ENCODE measurements around the gene CAPN5. TPM values are rescaled to one million over a fixed set of nuclear protein-coding genes. Genes with fewer than 3 reads are reported as not detected.
A peak's percentile ranks its signal among the peaks of the same experiment; 100 is the strongest.

CAPN5 gene
- total and polyA plus RNA-seq, 10 of the 15 experiments (the other 5 are each of a cell fraction or from before 2014, with no cell fraction given) = 0.02 to 0.33 (median 0.07) TPM; not detected in 3

- Histone ChIP-seq H3K4me3 (no peak overlapping the region), H3K9me3 (replicated peaks; ENCODE audit: control insufficient read depth, insufficient read depth, low read length) (no peaks in the 10 kb centered on the region), H3K4me2 (ENCODE audit: control insufficient read depth, insufficient read depth) (peak overlapping the region; percentile 17; the same call in 1 of the 2 replicates), H3K4me1 (ENCODE audit: control insufficient read depth, insufficient read depth, low read length) (no peaks in the 10 kb centered on the region; the same call in 1 of the 2 replicates), H4K20me1 (ENCODE audit: control insufficient read depth, insufficient read depth) (no peaks in the 10 kb centered on the region), H3K79me2 (ENCODE audit: control insufficient read depth, insufficient read depth, low read length) (no peaks in the 10 kb centered on the region), H3K27me3 (replicated peaks in 1 of 2; ENCODE audit: control insufficient read depth in 2 of 2, insufficient read depth in 2 of 2, low read length in 1 of 2) (no peaks in the 10 kb centered on the region; a peak in 2 of 4 replicates), H3K27ac (ENCODE audit: control insufficient read depth, insufficient read depth) (no peak overlapping the region), H2AFZ (ENCODE audit: control insufficient read depth, low read depth, low read length) (no peak overlapping the region; the same call in 1 of the 2 replicates), H3K36me3 (ENCODE audit: control insufficient read depth in 2 of 2, insufficient read depth in 2 of 2, low read length in 1 of 2) (no peaks in the 10 kb centered on the region), H3K9ac (ENCODE audit: control insufficient read depth, insufficient read depth, low read length) (no peak overlapping the region)
- intact Hi-C loops (cut with micrococcal nuclease; ENCODE audit: unreplicated experiment) (loop anchor here (5.0 to 10.0 kb wide), 2 partner anchors 141 to 311 kb away; no protein-coding TSS in a partner anchor), in situ Hi-C loops (cut with MboI) (loop anchor here (5.0 kb wide), 1 partner anchor 46 kb away; no protein-coding TSS in a partner anchor)
- no peak for FAIRE-seq
- ChIA-PET CTCF (interaction anchor here (1.1 to 2.4 kb wide), 5 partner anchors 12 to 128 kb away, joined by 3 to 32 read pairs (median 9); partner anchors contain the start of gene B3GNT6), RAD21 (ENCODE audit: unreplicated experiment) (interaction anchor here (2.2 kb wide), 1 partner anchor 126 kb away, joined by 8 read pairs; no protein-coding TSS in a partner anchor), SMC1A (ENCODE audit: uncharacterized antibody, unreplicated experiment) (interaction anchor here (0.8 kb wide), 1 partner anchor 126 kb away, joined by 3 read pairs; no protein-coding TSS in a partner anchor), POLR2A (no interaction called here)
- peak; percentile 79 for ATAC-seq
- no peak for DNase-seq (ENCODE audit: low read depth, low spot score)
- no TSS peak for BruUV-seq (replicated peaks)
- 10% methylated on average over 39 of the region's 39 CpGs for WGBS (ENCODE audit: insufficient coverage, insufficient replicate concordance, low lambda C conversion rate, missing lambda C conversion rate)
- TF ChIP-seq PML (IDR thresholded peaks at IDR 0.05; ENCODE audit: low read length) = no peak
- TF ChIP-seq E2F8 (IDR thresholded peaks at IDR 0.05; ENCODE audit: low read depth, partially characterized antibody) = no peak
- TF ChIP-seq SMC3 (IDR thresholded peaks at IDR 0.05; ENCODE audit: borderline replicate concordance, low read length) = peak; percentile 33; the same call in 1 of the 2 replicates
- TF ChIP-seq RAD21 (IDR thresholded peaks at IDR 0.05; ENCODE audit: insufficient read depth, low read depth, low read length) = peak; percentile 37; the same call in 1 of the 2 replicates
- TF ChIP-seq TCF12 (IDR thresholded peaks at IDR 0.05; ENCODE audit: low read depth, low read length) = 0 out of 2 replicates have a peak, but pooled peaks have one; percentile 27
- no peak for TF ChIP-seq ZBTB11 (CRISPR knock-in tag; IDR thresholded peaks at IDR 0.05)
- no peak for TF ChIP-seq ZBTB33 (IDR thresholded peaks at IDR 0.05)
- no peak for TF ChIP-seq PAX8 (IDR thresholded peaks at IDR 0.05)
- peak; percentile 46 to 75 (median 54); a peak in 5 of 6 replicates for TF ChIP-seq CTCF (IDR thresholded peaks at IDR 0.05 in 2 of 3, conservative IDR thresholded peaks at IDR 0.05 in 1 of 3; ENCODE audit: control insufficient read depth in 2 of 3, extremely low read depth in 1 of 3, insufficient read depth in 1 of 3, low read depth in 3 of 3, low read length in 3 of 3)
- 0 out of 2 replicates have a peak, but pooled peaks have one; percentile 20 for TF ChIP-seq ELK1 (IDR thresholded peaks at IDR 0.05; ENCODE audit: low read depth, low read length)
- no peak for TF ChIP-seq YY1 (IDR thresholded peaks at IDR 0.05; ENCODE audit: low read depth, low read length)
Observed at GRCh38 chr11:77046060-77046501, 20.7 kb upstream of the CAPN5 start.
